NCI-H1436 (cell line): Measurements from ENCODE around the gene BHLHE41.

Source experiments
- DNase-seq: peaks from one replicate; lab custom pipeline; 2025; lab: John Stamatoyannopoulos, UW

The BHLHE41 gene

DNA sequence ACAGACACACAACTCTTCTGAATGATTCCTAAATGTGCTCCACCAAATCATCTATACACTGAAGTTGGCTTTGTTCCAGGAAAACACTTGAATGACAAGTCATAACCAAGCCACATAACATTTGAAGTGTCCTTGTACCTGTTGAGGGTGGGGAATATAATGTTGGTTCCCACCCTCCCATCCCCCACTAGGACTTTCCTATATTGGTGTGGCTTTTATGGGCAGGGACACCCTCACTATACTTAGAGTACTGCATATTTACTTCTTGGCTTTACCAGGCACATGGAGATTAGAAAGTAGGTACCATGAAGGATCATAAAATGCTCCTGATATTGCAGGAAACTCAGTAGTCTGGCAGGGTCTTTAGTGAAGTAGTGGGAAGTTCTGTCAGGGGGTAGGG, 9.7 kb upstream of the BHLHE41 start:
- no peak for DNase-seq

DNA sequence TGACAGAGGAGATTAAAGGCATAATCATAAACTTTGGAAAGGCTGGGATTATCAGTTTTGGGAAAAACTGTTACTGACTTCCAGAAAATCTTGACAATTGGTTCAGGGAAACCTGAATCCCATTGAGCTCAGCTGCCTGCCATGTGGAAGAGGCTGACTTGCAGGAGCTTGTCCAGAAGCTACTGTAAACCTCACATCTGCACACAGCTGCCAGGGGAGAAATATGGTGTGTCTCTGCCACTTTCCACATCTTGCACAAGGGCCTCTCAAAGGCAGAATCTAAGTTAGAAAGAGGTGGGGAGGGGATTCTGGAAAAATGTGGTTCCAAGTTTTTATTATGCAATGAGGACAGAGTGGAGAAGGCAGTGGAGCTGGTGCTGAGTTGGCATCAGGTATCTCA, 8.7 kb upstream of the BHLHE41 start:
- DNase-seq, result no peak

DNA sequence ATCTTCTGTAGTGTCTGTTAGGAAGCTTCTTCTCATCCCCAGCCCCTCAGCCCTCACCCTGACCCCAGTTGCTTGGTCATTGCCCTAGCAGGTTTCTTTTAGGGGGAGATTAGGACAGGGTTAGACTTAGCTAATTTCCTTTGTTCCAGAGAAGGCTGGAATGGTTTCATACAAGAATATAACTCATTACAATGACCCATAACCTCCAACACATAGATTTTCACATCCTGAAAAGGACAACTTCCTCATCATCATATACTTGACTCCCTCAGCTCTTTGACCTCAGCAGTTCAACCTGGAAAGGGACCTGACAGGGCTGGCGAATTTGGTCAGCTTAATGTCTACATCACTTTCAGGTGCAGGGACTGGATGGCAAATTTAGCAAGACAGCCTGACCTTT, 8.0 kb upstream of the BHLHE41 start:
- DNase-seq, result no peak

DNA sequence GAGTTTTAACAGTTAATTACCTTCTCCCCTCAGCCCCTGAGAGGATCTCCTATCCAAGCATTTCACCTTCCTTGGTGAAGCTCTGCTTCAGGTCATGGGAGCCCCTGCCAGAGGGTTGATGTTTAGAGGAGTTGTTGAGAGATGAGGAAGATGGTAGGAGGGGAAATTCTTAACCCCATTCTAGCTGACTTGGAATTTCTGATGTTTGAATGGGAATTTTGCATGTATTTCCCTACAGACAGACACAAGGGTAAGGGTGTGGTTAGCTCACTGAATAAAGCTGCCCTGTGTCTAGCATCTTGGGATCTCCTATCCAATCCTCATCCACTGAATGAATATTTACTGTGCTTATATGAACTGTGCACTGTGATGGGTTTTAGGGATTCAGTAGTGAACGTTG, 7.1 kb upstream of the BHLHE41 start:
- no peak for DNase-seq

DNA sequence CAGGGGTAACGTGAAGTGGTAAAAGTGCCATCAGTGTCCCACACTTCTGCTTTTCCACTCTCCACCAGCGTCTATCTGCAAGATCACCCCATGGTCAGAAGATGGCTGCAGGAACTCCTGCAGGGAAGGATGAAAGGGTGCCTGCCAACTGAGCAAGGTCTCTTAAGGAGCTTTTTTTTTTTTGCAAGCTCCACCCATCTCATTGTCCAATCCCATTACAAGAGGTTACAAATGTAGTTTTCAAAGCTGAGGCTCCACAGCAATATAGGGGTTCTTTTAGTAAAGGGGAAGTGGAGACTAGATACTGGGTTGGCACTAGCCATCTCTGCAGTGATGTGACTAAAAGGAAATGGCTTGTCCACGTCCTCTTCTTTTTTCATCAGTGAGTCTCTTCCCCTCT, 5.9 kb upstream of the BHLHE41 start:
- no peak for DNase-seq

DNA sequence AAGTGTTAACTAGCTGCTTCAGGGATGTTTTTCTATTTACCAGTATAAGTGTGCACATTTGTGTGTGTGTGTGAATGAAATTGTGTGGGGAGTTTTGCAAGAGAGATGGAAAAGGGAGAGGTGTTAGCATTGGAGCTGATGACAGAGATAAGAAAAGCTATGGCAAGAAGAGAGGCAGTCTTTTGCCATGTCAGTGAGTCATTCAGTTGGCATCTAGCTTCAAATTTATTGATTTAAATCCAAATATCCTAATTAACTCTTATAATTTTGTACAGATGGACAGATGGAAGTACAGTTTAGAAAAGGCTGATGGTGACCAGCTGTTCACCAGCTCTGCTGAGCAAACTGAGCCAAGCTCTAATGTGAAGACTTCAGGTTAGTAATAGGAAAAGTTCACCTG, 3.3 kb upstream of the BHLHE41 start:
- no peak for DNase-seq

DNA sequence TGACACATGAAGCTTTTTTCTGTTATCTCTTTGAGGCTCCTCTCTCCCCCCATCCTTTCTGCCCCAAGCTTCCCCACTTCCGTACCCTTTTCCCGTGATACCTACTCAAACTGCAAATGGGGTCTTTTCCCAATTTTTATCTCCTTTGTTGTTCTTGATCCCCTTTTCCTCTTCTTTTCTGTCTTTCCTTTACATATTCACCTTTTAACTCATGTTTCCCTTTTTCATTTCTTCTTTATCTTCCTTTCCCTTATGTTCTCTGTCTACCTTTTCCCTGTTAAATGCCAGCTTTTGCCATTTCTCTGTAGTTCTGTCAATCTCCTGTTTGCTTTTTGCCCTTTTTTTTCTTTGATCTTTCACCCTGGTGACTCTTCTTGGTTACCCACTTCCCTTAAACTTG, 2.6 kb upstream of the BHLHE41 start:
- DNase-seq, result no peak

DNA sequence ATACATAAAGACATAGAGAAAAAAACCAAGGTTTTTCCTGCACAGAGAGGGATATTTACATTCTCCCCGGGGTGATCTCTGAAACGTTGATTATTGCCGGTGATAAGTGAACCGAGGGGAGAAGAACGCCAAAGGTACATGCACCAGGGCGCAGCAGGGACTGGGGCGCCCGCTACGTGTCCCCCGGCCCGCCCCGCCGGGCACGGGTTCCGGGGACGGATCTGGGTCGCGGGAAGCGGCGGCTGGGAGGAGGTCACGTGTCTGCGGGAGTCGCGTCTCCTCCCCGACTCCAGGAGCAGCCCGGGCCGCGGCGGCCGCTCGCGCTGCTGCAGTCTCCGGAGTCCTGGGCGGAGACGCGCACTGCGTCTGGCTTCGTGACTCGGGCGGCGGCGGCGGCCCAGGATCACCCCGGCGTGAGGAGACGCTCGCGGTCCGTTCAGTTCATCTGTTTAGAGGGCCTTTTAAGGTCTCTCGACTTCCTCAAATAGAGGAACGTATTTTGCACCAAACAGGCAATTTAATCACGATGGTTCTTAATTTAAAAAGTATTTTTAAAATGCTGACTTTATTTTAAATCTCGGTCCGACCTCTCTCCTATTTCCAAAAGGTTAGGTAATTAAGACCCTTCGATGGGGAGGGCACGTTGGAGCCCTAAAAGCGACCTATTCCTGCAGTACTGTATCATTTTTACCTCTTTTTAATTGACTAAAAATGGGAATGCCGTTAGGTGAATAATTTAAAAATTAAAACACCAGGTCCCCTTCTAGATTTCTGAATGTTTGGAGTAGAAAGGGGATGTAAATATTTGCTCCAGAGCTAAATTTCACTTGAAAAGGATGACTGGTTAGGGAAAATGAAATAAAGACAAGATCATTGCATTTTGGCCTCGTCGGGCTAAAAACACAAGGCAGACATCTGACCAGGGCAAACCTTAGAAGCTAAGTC, 1.8 kb upstream of the BHLHE41 start:
- no peak for DNase-seq

DNA sequence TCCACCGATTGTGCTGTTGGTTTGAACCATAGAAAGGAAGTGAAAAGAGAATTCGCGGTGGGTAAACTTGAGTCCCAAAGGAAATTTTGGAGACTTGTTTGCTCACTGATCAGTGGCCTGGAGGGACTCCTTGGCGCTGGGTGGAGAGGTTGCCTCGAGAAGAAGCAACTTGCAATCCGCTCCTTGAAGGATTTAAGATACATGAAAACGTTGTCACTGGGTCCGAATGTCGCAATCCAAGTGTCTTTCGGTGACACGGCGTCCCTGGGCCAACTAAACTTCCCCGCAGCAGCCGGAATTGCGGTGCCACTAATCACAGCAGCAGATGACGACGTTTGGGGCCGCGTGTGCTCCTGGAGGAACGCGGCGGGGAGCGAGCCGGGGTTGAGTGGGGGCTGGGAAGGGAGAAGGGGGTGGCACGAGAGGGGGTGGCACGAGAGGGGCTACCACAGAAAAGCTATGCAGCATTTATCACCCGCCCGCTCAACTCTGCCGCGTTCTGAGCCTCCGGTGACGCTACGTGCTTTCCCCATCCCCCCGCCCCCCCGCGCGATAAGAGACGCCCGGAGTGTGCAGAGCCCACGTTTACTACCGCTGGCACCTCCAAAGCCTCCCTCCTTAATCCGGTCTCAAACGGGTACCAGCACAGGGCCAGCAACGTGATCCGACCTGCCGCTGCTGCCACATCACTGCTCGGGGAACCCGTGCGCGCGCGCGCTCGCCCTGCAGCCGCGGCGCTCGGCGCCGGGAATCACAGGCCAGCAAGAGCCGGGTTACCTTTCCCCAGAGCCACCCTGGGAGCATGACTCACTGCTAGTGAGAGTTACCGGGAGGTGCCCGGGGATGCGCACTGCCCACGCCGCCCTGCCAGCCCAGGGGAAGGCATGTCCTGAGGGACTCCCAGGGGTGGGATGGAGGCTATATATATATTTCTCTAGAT, 833 bp upstream of the BHLHE41 start:
- no peak for DNase-seq

DNA sequence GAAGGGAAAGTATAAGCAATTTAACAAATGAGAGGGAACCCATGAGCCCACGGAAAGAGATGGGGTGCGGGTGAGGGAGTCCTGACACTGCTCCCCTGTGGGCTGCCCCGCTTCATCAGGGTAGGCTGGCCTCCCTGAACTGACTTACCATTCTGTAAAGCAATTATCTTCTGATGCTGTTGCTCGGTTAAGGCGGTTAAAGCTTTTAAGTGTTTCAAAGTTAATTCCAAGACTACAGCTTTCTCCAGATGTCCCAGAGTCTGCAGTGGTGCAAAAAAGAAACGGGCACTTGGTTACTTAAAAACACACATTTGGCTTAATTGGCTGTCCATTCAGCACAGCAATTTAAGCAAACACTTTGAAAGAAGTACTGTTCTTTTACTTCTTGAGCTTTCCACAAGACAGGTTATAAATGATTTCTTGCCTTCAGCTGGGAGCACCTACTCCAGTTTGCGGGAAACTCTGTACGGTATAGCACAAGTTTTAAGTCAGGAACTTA, 1.3 kb downstream of the BHLHE41 start:
- DNase-seq, result no peak

DNA sequence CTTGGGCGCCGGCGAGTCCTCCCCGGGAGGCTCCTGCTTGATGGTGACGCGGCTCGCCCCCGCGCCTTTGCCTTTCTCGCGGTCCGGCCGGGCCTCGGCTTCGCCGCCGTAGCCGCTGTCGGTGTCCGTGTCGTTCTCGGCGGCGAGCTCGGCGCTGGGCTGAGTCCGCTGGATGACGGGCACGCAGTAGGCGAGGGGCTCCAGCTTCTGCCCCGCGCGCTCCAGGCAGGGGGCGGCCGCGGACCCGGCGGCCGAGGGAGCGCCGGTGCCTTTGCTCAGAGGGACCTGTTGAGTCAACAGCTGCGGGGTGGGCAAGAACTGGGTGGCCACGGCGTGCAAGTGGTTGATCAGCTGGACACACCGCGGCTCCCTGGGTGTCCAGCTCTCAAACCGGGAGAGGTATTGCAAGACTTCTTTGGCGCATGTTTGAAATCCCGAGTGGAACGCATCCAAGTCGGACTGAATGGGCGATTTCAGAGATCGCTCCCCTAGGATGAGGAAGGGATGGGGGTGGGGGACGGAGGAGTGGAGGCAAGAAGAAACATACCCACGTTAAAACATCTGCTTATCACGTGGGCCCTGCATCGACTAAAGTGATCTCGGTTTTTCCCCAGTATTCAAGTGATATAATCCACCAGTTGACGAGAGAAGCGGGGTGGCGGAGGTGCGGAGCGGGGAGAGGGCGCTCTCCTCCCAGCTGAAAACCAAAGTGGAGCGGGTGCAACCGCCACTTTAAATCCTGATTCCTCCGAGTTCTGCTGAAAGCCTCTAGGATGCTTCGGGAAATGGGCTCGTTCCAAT, 2.0 kb downstream of the BHLHE41 start:
- DNase-seq, result no peak

DNA sequence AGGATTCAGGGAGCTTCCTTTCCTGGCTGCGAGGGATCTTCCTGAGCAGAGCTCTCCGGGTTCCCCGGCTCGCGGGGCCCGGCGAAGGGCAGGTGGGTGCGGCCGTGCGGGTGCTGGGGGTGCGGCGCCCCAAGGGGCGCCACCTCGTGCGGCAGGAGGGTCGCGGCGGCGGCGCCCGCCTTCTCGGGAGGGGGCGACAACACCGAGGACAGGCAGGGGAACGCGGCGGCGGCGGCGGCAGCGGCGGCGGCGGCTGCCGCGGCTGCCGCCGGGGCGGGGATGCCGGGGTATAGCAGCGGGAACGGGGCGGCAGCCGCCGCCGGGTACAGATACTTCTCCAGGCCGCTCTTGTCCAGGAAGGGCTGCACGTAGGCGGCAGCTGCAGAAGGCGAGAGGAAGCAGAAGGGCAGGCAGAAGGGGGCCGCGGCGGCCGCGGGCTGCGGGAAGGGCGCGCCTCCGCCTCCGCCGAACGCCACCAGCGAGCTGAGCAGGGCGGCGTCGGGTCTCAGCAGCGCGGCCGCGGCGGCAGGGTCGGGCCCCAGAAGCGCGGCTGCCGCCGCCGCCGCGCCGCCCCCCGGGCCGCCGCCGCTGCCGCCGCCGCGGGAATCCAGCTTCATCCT, 2.7 kb downstream of the BHLHE41 start:
- DNase-seq, result no peak

DNA sequence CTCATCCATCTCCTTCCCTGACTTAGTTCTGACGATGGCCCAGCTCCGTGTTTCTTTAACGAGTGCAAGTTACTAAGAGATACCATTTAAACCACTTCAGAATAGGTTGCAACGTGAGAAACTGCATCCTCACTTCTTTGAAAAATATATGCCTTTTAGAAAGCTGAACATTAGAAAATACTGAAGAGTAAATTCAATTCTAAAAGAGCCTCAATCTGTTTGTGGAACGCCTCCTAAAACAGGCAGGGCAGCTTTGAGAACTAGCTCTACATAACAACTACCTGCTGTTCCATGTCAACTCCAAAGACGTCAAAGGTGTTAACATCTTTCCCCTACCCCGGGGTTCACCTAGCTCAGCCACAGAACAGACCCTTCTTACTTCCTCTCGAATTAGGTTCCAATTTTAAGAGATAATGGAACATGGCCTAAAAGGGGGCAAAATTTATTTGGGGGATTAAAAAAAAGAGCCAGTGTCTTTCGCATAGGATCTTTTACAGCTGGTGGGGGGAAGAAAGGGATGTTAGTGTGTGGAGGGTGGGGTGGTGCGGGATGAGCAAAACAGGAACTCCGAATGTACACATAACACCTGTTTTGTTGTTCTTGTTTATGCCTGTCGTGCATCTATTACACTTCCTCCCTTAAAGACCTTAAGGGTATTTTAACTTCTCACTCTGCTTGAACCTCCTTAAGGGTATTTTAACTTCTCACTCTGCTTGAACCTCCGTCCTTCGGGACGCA, 3.3 kb downstream of the BHLHE41 start:
- DNase-seq, result no peak

DNA sequence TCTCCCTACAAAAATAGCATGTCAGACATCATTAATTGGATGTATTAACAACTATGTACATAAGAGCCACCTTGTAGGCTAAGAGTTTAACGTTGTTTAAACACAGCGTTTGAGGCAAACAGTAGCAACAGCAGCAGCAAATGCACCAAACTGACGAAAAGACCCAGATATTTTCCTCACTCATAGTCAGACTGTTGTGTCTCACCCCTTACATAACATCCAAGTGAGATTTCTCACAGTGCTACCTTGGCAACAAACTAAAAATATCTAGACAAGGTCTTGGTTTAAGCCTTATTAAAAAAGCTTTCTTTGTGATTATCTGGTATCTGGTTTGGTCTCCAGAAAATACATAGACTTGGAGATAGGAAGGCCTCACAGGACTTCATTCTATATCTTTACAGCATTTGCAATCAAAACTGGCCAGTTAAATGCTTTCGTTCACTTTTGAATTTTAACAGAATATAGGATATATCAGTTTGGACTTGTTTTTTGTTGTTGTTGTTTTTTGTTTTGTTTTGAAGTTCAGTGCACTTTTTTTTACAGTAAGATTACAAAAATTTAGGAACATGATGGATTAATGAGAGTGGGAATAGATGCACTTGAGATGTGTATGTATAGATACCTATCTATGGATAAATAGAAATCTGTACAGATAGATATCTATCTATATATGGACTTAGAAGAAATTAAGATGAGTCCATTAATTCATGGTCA, 4.1 kb downstream of the BHLHE41 start:
- no peak for DNase-seq

DNA sequence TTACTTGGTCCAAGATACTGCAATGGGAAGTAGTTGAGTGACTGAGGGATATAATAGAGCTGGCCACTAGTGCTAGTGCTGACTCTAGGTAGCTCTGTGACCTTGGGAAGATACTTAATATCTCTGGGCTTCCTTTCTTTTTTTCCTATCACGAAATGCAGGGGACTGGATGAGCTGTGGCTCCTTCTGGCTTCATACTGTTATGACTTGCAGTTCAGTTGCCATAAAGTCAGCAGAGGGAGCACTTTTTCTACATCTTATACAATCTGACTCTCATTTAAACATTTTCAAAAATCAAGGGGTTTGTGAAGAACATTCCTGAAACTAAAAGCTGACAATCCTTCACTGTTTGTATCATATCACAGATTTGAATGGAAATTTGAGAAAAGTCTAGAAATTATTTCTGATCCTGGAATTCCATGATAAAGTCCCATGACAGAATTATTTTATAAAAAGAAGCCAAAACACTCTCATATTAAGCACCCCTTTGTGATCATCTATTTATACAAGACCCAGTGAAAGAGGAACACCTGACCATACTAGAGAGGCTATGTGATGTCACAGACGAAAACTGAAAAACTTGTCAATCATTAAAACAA, 5.3 kb downstream of the BHLHE41 start:
- DNase-seq, result no peak

DNA sequence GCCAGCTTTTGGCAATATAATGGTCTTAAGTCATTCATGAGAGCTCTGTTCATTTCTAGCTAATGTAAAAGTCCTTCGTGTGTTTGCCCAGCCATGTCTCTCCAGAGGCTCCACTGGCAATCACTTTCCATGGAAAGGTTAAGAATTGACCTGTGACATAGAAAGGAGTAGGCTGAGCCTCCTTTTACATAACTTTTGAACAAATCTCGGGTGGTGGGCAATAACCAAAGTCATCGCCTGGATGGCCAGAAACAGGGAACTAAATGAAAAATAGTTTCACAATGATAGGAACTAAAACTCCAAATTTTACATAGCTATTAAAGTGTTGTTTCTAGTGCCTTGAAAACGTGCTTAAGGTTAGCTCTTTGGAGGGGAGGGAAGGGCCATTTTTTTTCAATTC, 6.5 kb downstream of the BHLHE41 start:
- DNase-seq, result no peak

DNA sequence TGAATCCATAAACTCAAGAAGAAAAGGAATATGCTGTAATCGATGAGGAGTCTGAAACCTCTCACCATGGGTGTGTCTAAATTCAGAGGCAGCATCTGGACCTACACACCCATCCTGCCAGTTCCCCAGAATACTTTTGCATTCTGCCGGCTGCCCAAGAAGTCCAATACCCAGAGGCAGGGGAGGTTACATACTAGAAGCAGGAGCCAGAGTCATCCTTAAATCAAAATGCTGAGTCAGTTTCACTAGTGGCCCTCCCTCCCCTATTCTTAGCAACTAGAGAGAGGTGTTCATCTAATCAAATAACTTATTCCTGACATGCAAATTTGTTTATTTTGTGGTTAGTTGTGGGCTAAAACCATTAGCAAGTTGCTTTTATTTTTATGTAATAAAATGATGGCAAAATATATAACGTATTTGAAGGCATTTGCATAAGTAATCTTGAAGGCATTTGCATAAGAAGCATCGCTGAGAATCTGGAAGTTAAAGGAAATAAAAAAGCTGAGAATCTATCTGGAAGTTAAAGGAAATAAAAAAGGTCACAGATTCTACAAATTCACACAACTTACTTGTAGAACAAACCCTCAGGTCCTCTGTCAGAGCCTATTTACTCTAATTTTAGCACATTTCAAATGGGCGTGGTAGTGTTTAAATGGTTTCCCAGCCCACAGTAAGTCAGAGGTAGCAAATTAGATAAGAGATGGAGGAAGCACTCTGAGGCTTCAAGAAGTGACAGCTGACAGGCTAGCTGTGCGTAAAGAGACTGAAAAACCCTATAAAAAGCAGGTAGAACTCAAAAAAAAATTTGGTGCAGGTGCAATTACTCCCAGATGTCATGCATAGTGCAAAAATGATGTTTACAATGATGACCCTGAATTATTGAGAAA, 7.8 kb downstream of the BHLHE41 start:
- no peak for DNase-seq

DNA sequence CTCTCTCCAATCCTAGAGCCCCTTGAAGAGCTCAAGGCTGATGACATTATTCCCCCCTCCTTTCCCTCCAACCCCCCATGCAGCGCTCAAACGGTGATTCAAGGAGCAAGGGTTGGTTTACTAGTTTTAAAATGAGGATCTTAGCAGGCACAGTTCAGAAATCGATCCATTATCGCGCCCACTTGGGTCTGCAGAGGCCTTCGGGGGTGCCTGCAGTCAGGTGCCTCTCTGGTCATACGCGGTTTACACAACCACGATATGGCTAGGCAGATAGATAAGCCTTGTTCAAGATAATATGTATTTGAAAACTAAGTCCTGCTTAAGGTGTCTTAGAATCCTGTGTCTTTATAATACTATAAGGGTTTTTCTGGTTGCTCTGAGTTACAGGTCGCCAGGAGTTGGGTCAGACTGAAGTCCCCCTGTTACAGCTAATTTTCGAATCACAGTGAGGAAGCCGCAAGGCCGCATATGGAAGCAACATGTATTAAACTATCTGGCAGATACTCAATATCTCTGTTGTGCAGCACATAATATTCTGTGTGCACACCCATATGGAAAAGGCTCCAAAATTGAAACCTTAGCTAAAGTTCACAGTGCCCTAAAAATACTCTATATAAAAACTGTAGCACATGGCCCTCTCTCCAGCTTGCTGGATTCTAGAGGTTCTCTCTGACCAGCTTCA, 10.0 kb downstream of the BHLHE41 start:
- no peak for DNase-seq
